ENCODE results near the gene ARHGEF16. TPM values are rescaled to one million over a fixed set of nuclear protein-coding genes. Genes with fewer than 3 reads are reported as not detected.

Gene ARHGEF16
- total and polyA plus RNA-seq, 3 experiments from 2014 or later = 0.06 TPM; not detected in 2

- no peaks in the 10 kb centered on the region for H3K9me3 Mint-ChIP-seq
- H3K9me3 ChIP-seq (ENCODE audit: low read length) = no peaks in the 10 kb centered on the region
- H3K27me3 ChIP-seq (ENCODE audit: insufficient read depth, low read length, poor library complexity, severe bottlenecking) = no peaks in the 10 kb centered on the region
- H3K36me3 Mint-ChIP-seq = no peaks in the 10 kb centered on the region
- H3K27ac ChIP-seq (ENCODE audit: low read depth, low read length) = no peak overlapping the region
- no peak overlapping the region for H3K4me3 ChIP-seq (ENCODE audit: low read length)
- no peaks in the 10 kb centered on the region for H3K4me1 ChIP-seq (ENCODE audit: insufficient read depth, low read length)
- H3K4me3 Mint-ChIP-seq = no peak overlapping the region
- CTCF ChIA-PET = no interaction called here
- H3K27me3 Mint-ChIP-seq = no peaks in the 10 kb centered on the region
- peak in 1 of 5 donors; percentile 12 for DNase-seq
- POLR2A ChIA-PET = no interaction called here
- no peak overlapping the region for H3K27ac Mint-ChIP-seq
- no peaks in the 10 kb centered on the region for H3K36me3 ChIP-seq (ENCODE audit: insufficient read depth, low read length)
- H3K4me1 Mint-ChIP-seq = no peaks in the 10 kb centered on the region
These were observed 22.8 kb upstream of the ARHGEF16 start for GRCh38 chr1:3431686-3432085.

DNA sequence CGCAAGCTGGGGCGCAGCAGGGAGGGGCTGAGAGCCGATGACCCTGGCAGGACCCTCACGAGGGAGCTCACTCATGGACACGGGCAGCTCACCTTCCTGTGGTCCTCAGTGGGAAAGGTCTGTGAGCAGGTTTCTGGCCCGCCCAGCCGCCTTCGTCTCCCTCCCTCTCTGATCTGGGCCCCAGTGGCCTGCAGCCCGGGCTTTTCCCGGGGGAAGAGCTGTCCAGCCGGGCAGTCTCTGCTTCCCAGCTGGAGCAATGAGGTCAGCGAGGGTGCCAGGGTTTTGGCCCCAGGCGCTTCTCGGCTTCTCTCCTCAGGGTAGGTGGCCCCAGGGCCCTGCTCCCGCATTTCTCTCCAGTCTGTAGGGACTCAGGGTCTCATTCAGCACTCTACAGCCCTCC lies 22.2 kb upstream of the ARHGEF16 start:
- H3K27ac ChIP-seq (ENCODE audit: low read depth, low read length) = no peak overlapping the region
- no peak overlapping the region for H3K27ac Mint-ChIP-seq
- H3K27me3 Mint-ChIP-seq = no peaks in the 10 kb centered on the region
- H3K36me3 Mint-ChIP-seq = no peaks in the 10 kb centered on the region
- H3K4me3 Mint-ChIP-seq = no peak overlapping the region
- no peaks in the 10 kb centered on the region for H3K4me1 Mint-ChIP-seq
- ChIA-PET CTCF (no interaction called here), POLR2A (no interaction called here)
- no peak overlapping the region for H3K4me3 ChIP-seq (ENCODE audit: low read length)
- H3K4me1 ChIP-seq (ENCODE audit: insufficient read depth, low read length) = no peaks in the 10 kb centered on the region
- no peaks in the 10 kb centered on the region for H3K27me3 ChIP-seq (ENCODE audit: insufficient read depth, low read length, poor library complexity, severe bottlenecking)
- H3K36me3 ChIP-seq (ENCODE audit: insufficient read depth, low read length) = no peaks in the 10 kb centered on the region
- DNase-seq = peak in 1 of 5 donors; percentile 48
- H3K9me3 Mint-ChIP-seq = no peaks in the 10 kb centered on the region
- no peaks in the 10 kb centered on the region for H3K9me3 ChIP-seq (ENCODE audit: low read length)

- ChIA-PET POLR2A (no interaction called here), CTCF (no interaction called here)
- Mint-ChIP-seq H3K4me3 (no peak overlapping the region), H3K9me3 (no peaks in the 10 kb centered on the region), H3K4me1 (no peaks in the 10 kb centered on the region), H3K27ac (no peak overlapping the region), H3K27me3 (no peaks in the 10 kb centered on the region), H3K36me3 (no peaks in the 10 kb centered on the region)
- Histone ChIP-seq H3K4me1 (ENCODE audit: insufficient read depth, low read length) (no peaks in the 10 kb centered on the region), H3K36me3 (ENCODE audit: insufficient read depth, low read length) (no peaks in the 10 kb centered on the region), H3K27ac (ENCODE audit: low read depth, low read length) (no peak overlapping the region), H3K9me3 (ENCODE audit: low read length) (no peaks in the 10 kb centered on the region), H3K4me3 (ENCODE audit: low read length) (no peak overlapping the region), H3K27me3 (ENCODE audit: insufficient read depth, low read length, poor library complexity, severe bottlenecking) (no peaks in the 10 kb centered on the region)
- peak in 1 of 5 donors; percentile 26 for DNase-seq
These were observed 21.4 kb upstream of the ARHGEF16 start for GRCh38 chr1:3433076-3433475.

DNA sequence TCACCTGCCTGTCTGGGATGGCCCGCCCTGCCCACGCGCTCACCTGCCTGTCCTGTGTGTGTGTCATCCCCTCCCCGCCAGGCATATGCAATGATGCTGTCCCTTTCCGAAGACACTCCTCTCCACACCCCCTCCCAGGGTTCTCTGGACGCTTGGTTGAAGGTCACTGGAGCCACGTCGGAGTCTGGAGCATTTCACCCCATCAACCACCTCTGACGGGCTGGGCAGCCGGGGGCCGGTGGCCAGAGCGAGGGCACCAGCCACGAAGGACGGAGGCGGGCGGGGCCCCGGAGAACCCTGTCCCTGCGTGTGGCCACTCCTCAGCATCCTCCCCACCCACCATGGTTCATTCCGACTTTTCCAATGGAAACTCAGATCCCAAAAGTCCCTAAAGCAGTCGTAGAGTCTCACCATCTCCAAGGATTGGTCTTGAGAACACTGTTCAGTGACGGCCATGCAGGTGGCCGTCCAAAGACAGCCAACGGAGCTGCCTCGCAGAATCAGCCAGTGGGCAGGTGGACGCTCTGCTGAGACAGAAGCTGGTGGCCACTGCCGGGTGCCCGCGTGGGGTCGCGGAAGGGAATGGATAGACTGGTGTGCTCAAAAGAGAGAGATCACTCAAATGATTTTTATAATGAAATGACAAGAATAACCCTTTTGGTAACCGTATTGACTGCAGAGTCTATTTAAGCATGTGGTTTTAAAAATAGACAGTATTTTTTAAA lies 20.7 kb upstream of the ARHGEF16 start:
- Histone ChIP-seq H3K9me3 (ENCODE audit: low read length) (no peaks in the 10 kb centered on the region), H3K36me3 (ENCODE audit: insufficient read depth, low read length) (no peaks in the 10 kb centered on the region), H3K27me3 (ENCODE audit: insufficient read depth, low read length, poor library complexity, severe bottlenecking) (no peaks in the 10 kb centered on the region), H3K4me3 (ENCODE audit: low read length) (no peak overlapping the region), H3K27ac (ENCODE audit: low read depth, low read length) (no peak overlapping the region), H3K4me1 (ENCODE audit: insufficient read depth, low read length) (no peaks in the 10 kb centered on the region)
- H3K36me3 Mint-ChIP-seq = no peaks in the 10 kb centered on the region
- no peak overlapping the region for H3K27ac Mint-ChIP-seq
- no peak overlapping the region for H3K4me3 Mint-ChIP-seq
- no peaks in the 10 kb centered on the region for H3K9me3 Mint-ChIP-seq
- DNase-seq = peak in 1 of 5 donors; percentile 39
- no peaks in the 10 kb centered on the region for H3K27me3 Mint-ChIP-seq
- ChIA-PET CTCF (no interaction called here), POLR2A (no interaction called here)
- no peaks in the 10 kb centered on the region for H3K4me1 Mint-ChIP-seq

GRCh38 chr1:3434406-3435110 lies 19.9 kb upstream of the ARHGEF16 start:
- peak in 1 of 5 donors; percentile 42 for DNase-seq
- Mint-ChIP-seq H3K36me3 (no peaks in the 10 kb centered on the region), H3K27ac (no peak overlapping the region), H3K4me1 (no peaks in the 10 kb centered on the region), H3K4me3 (no peak overlapping the region), H3K27me3 (no peaks in the 10 kb centered on the region), H3K9me3 (no peaks in the 10 kb centered on the region)
- ChIA-PET POLR2A (no interaction called here), CTCF (no interaction called here)
- Histone ChIP-seq H3K4me1 (ENCODE audit: insufficient read depth, low read length) (no peaks in the 10 kb centered on the region), H3K4me3 (ENCODE audit: low read length) (no peak overlapping the region), H3K27ac (ENCODE audit: low read depth, low read length) (no peak overlapping the region), H3K9me3 (ENCODE audit: low read length) (no peaks in the 10 kb centered on the region), H3K36me3 (ENCODE audit: insufficient read depth, low read length) (no peaks in the 10 kb centered on the region), H3K27me3 (ENCODE audit: insufficient read depth, low read length, poor library complexity, severe bottlenecking) (no peaks in the 10 kb centered on the region)

- no peaks in the 10 kb centered on the region for H3K4me1 Mint-ChIP-seq
- H3K9me3 ChIP-seq (ENCODE audit: low read length) = no peaks in the 10 kb centered on the region
These were observed 18.8 kb upstream of the ARHGEF16 start for GRCh38 chr1:3435666-3436065.

DNA sequence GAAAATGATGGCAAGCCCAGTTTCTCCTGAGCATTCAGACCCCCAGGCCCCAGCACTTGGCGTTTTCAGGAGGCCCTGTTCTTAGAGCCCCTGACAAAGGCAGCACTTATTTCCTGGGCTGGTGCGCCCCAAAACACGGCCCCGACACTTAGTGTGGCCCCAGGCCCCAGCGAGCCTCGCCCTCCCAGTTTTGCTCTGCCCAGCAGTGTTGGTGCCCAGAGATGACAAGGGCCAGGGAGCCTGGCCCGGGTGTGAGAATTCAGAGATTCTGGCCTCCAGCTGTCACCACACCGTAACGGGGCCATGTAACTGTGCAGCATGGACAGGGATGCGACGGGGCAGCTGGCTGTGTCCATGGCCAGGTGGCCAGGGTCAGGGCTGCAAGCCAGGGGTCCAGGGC lies 18.0 kb upstream of the ARHGEF16 start:
- ChIA-PET CTCF (no interaction called here), POLR2A (no interaction called here)
- DNase-seq = peak in 1 of 5 donors; percentile 34
- Histone ChIP-seq H3K4me1 (ENCODE audit: insufficient read depth, low read length) (no peaks in the 10 kb centered on the region), H3K4me3 (ENCODE audit: low read length) (no peak overlapping the region), H3K9me3 (ENCODE audit: low read length) (no peaks in the 10 kb centered on the region), H3K27ac (ENCODE audit: low read depth, low read length) (no peak overlapping the region), H3K27me3 (ENCODE audit: insufficient read depth, low read length, poor library complexity, severe bottlenecking) (no peaks in the 10 kb centered on the region), H3K36me3 (ENCODE audit: insufficient read depth, low read length) (no peaks in the 10 kb centered on the region)
- Mint-ChIP-seq H3K36me3 (no peaks in the 10 kb centered on the region), H3K4me1 (no peaks in the 10 kb centered on the region), H3K27me3 (peaks cover 2 to 4% of the 10 kb centered on the region in 2 donors), H3K4me3 (no peak overlapping the region), H3K9me3 (no peaks in the 10 kb centered on the region), H3K27ac (no peak overlapping the region)

More at GRCh38 chr1:3435666-3436065, 18.8 kb upstream of the ARHGEF16 start:
- peaks cover 0 to 2% of the 10 kb centered on the region in 2 donors for H3K27me3 Mint-ChIP-seq
- H3K27ac Mint-ChIP-seq = no peak overlapping the region
- CTCF ChIA-PET = no interaction called here
- no peaks in the 10 kb centered on the region for H3K36me3 Mint-ChIP-seq
- H3K9me3 Mint-ChIP-seq = no peaks in the 10 kb centered on the region
- H3K4me3 Mint-ChIP-seq = no peak overlapping the region
- Histone ChIP-seq H3K4me1 (ENCODE audit: insufficient read depth, low read length) (no peaks in the 10 kb centered on the region), H3K27ac (ENCODE audit: low read depth, low read length) (no peak overlapping the region), H3K27me3 (ENCODE audit: insufficient read depth, low read length, poor library complexity, severe bottlenecking) (no peaks in the 10 kb centered on the region), H3K36me3 (ENCODE audit: insufficient read depth, low read length) (no peaks in the 10 kb centered on the region), H3K4me3 (ENCODE audit: low read length) (no peak overlapping the region)
- peak in 1 of 5 donors; percentile 30 for DNase-seq
- POLR2A ChIA-PET = no interaction called here

DNA sequence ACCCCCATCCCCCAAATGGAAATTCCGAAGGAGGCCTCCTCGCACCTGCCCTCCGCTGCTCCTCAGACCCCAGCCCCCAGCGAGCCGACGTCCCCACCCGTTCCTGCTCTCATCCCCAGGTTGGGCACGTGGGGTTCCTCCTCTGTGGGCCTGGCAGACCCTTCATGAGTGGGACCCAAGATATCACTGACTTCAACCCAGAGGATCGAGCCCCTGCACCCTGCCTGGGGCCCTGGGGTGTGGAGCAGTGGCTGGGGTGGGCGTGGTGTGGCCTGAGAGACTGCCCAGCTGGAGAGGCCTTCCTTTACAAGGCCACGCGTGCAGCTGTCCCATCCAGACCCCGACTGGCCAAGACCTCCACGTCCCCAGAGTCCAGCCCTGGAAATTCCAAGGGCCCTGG lies 17.6 kb upstream of the ARHGEF16 start:
- H3K27me3 ChIP-seq (ENCODE audit: insufficient read depth, low read length, poor library complexity, severe bottlenecking) = no peaks in the 10 kb centered on the region
- ChIA-PET POLR2A (no interaction called here), CTCF (no interaction called here)
- no peak overlapping the region for H3K4me3 ChIP-seq (ENCODE audit: low read length)
- Mint-ChIP-seq H3K27me3 (peaks cover 2 to 7% of the 10 kb centered on the region in 2 donors), H3K4me3 (no peak overlapping the region), H3K9me3 (no peaks in the 10 kb centered on the region), H3K27ac (no peak overlapping the region), H3K4me1 (no peaks in the 10 kb centered on the region), H3K36me3 (no peaks in the 10 kb centered on the region)
- no peaks in the 10 kb centered on the region for H3K9me3 ChIP-seq (ENCODE audit: low read length)
- no peaks in the 10 kb centered on the region for H3K4me1 ChIP-seq (ENCODE audit: insufficient read depth, low read length)
- H3K27ac ChIP-seq (ENCODE audit: low read depth, low read length) = no peak overlapping the region
- no peaks in the 10 kb centered on the region for H3K36me3 ChIP-seq (ENCODE audit: insufficient read depth, low read length)
- peak in 1 of 5 donors; percentile 32 for DNase-seq

All from CD8-positive, alpha-beta memory T cell (primary cell).